Esophagus squamous epithelium (tissue), 4 donors: ENCODE measurements around the gene SMOC2.

Source experiments
- POLR2A ChIP-seq, 4 donors: fragments of 450-650 bp; IDR thresholded peaks; one replicate each; pipeline ENCODE4 v1.6.1; 2017; ENCODE audit warnings: antibody characterized with exemption in 4 of 4, mild to moderate bottlenecking in 4 of 4, moderate library complexity in 3 of 4
- TF ChIP-seq, protein P1 (sequence below), 6 experiments: fragments of 450-650 bp in 4 of 6; fragments of 200-600 bp in 2 of 6; sonication (generic) in 2 of 6; IDR thresholded peaks; one replicate each; pipeline ENCODE4 v1.5.1; 2016 to 2019; ENCODE audit warnings: antibody characterized with exemption in 6 of 6, mild to moderate bottlenecking in 4 of 6, moderate library complexity in 4 of 6

DNA sequence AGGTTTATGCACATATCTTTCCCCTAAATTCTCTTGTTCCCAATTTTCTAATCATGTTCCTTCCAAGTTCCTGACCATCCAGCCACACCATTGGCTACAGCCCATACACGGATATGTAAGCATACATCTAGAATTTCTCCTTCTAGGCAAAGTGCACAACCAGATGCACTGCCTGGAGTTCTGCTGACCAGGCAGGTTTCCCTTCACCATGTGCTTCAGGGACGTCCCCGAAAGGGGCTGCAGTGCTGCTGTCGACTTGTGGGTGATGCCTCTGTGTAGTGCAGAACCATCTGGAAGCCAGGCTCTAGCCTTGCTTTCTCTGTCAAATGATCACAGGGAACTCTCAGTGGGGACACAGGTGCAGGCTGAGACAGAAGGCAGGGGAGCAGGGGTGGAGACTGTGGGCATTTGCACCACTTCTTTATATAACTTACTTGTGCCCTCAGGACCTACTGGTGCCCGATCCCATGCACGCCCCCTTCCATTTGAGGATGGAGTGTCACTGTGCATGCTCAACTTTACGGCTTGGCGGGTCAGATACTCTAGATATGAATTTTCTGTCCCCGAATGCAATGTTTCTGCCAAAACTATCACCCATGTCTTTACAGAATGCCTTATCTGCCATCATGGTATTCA lies 37.5 kb upstream of the SMOC2 start:
- TF ChIP-seq, protein P1, sequence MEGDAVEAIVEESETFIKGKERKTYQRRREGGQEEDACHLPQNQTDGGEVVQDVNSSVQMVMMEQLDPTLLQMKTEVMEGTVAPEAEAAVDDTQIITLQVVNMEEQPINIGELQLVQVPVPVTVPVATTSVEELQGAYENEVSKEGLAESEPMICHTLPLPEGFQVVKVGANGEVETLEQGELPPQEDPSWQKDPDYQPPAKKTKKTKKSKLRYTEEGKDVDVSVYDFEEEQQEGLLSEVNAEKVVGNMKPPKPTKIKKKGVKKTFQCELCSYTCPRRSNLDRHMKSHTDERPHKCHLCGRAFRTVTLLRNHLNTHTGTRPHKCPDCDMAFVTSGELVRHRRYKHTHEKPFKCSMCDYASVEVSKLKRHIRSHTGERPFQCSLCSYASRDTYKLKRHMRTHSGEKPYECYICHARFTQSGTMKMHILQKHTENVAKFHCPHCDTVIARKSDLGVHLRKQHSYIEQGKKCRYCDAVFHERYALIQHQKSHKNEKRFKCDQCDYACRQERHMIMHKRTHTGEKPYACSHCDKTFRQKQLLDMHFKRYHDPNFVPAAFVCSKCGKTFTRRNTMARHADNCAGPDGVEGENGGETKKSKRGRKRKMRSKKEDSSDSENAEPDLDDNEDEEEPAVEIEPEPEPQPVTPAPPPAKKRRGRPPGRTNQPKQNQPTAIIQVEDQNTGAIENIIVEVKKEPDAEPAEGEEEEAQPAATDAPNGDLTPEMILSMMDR (IDR thresholded peaks at IDR 0.05), result no peak
- no peak for TF ChIP-seq POLR2A (IDR thresholded peaks at IDR 0.05)
